ENCODE results near the gene HBS1L. TPM values are rescaled to one million over a fixed set of nuclear protein-coding genes. Genes with fewer than 3 reads are reported as not detected.

HBS1L gene
- total and polyA plus RNA-seq, 11 donors, result 23.6 to 101 (median 81.3) TPM

DNA sequence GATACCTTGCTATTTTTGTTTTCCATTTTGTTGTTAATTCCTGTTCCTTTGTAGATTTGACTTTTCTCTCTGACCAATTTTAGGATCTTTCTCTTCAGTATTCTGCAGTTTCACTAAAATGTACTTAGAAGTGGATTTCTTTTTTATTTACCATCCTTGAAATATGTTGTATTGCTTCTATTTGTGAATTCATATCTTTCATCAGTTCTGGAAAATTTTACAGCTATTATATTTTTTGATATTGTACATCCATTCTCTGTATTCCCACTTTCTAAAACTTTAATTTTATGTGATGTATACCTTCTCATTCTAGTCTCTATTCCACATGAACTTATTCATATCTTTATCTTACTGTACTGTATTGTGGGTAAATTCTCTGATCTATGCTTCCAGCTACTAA is 95.0 kb downstream of the HBS1L start:
- no peak for ATAC-seq
- no peak overlapping the region for H3K27ac ChIP-seq
- H3K4me1 ChIP-seq, result no peaks in the 10 kb centered on the region
- intact Hi-C loops (cut with DNase I), result no loop called here
- TF ChIP-seq, protein P1, sequence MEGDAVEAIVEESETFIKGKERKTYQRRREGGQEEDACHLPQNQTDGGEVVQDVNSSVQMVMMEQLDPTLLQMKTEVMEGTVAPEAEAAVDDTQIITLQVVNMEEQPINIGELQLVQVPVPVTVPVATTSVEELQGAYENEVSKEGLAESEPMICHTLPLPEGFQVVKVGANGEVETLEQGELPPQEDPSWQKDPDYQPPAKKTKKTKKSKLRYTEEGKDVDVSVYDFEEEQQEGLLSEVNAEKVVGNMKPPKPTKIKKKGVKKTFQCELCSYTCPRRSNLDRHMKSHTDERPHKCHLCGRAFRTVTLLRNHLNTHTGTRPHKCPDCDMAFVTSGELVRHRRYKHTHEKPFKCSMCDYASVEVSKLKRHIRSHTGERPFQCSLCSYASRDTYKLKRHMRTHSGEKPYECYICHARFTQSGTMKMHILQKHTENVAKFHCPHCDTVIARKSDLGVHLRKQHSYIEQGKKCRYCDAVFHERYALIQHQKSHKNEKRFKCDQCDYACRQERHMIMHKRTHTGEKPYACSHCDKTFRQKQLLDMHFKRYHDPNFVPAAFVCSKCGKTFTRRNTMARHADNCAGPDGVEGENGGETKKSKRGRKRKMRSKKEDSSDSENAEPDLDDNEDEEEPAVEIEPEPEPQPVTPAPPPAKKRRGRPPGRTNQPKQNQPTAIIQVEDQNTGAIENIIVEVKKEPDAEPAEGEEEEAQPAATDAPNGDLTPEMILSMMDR (IDR thresholded peaks at IDR 0.05), result no peak
- TF ChIP-seq POLR2A (IDR thresholded peaks at IDR 0.05), result no peak
- H3K36me3 ChIP-seq, result peaks cover 0 to 35% (median 25%) of the 10 kb centered on the region in 9 donors
- H3K27me3 ChIP-seq, result no peaks in the 10 kb centered on the region
- H3K4me3 ChIP-seq, result no peak overlapping the region
- H3K9me3 ChIP-seq, result peaks cover 0 to 19% (median 4%) of the 10 kb centered on the region in 12 donors
- DNase-seq, result no peak

DNA sequence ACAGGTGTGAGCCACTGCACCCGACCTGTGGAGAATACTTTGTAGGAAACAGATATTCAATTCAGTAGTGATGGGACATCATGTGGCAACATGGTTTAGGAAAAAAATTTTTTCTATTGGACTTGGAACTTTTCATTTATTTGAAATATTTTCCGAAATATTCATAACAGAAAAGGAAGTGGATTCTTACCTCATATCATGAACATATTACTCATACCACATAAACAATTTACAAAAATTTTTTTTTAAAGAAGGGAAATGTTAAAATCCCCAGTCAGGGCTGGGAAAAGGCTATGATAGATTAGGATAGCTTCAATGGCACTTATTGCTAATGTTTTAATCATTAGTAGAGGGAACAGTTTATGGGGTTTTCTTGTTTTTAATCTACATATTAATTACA is 97.9 kb downstream of the HBS1L start:
- Histone ChIP-seq H3K4me3 (no peak overlapping the region), H3K9me3 (peaks cover 0 to 19% (median 4%) of the 10 kb centered on the region in 12 donors), H3K27me3 (no peaks in the 10 kb centered on the region), H3K36me3 (peaks cover 0 to 11% (median 0%) of the 10 kb centered on the region in 9 donors), H3K4me1 (no peaks in the 10 kb centered on the region), H3K27ac (no peak overlapping the region)
- ATAC-seq (no peak), DNase-seq (no peak)
- TF ChIP-seq POLR2A (IDR thresholded peaks at IDR 0.05), result no peak
- TF ChIP-seq, protein P1 (IDR thresholded peaks at IDR 0.05), result no peak
- intact Hi-C loops (cut with DNase I), result no loop called here
- WGBS, 4 donors, result 92 to 96% (median 95%) methylated on average over 2 of the region's 2 CpGs

DNA sequence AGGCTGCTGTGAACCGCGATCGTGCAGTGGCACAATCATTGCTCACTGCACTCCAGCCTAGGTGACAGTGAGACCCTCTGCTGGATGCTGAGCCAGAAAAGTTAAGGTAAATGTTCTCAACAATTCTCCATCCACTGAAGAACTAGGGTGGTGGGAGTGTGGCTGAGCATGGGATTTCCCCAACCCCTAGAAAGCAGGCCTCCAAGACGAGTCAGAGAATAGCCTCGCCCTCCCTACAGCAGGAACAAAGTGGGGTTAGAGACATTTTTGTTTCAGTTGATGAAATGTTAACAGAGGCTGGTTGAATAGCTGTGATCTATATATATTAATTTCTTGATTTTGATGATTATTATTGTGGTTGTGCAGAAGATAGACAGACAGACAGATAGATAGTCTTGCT is 98.6 kb downstream of the HBS1L start:
- WGBS, 4 donors, result 91 to 96% (median 91%) methylated on average over 5 of the region's 5 CpGs
- Histone ChIP-seq H3K9me3 (peaks cover 0 to 19% (median 4%) of the 10 kb centered on the region in 12 donors), H3K27ac (no peak overlapping the region), H3K36me3 (peaks cover 0 to 11% (median 0%) of the 10 kb centered on the region in 9 donors), H3K27me3 (no peaks in the 10 kb centered on the region), H3K4me3 (no peak overlapping the region), H3K4me1 (no peaks in the 10 kb centered on the region)
- TF ChIP-seq, protein P1 (IDR thresholded peaks at IDR 0.05), result no peak
- TF ChIP-seq POLR2A (IDR thresholded peaks at IDR 0.05), result no peak
- no peak for DNase-seq
- intact Hi-C loops (cut with DNase I), result no loop called here
- ATAC-seq, result no peak

DNA sequence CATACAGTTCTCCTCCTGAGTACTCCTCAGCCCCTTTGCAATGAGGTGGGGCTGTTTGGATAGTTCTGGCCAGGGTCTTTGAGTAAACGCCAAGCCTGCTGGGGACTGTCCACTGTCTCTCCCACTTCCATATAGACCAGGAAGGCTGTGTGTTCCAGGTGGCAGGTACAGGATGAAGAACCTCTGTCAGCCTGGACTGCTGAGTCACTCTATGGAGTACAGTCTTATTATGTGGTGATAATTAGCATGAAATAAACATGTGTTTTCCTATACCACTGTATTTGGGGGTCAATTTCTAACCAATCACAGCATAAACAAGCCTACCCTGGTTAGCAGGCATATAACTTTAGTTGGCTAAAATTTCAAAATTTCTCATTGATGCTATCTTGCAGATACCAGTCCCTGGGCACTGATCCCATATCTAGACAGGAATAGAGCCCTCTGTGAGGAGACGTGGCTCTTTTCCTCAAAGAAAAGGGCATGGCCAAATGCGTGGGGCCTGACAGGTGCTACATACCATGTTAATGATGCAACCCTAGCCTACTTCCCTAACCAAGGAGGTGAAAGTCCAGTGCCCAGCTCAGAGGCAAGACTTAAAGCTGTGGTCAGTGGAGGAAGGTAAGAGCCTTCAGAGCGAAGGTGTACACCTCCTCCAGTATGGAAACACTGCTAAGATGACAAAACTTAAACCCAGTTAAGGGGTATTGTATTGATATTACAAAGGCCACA is 100.2 kb downstream of the HBS1L start:
- H3K27ac ChIP-seq, result no peak overlapping the region
- WGBS, 4 donors, result 75 to 83% (median 80%) methylated on average over 4 of the region's 4 CpGs
- peak in 1 of 4 donors; percentile 40 for ATAC-seq

More for the DNA sequence above, 100.2 kb downstream of the HBS1L start:
- peaks cover 0 to 3% (median 0%) of the 10 kb centered on the region in 9 donors for H3K36me3 ChIP-seq
- no peaks in the 10 kb centered on the region for H3K4me1 ChIP-seq
- no peak for DNase-seq
- intact Hi-C loops (cut with DNase I), result no loop called here
- H3K27me3 ChIP-seq, result no peaks in the 10 kb centered on the region
- no peak overlapping the region for H3K4me3 ChIP-seq
- H3K9me3 ChIP-seq, result peaks cover 0 to 5% (median 0%) of the 10 kb centered on the region in 12 donors
- no peak for TF ChIP-seq POLR2A (IDR thresholded peaks at IDR 0.05)
- TF ChIP-seq, protein P1 (IDR thresholded peaks at IDR 0.05), result no peak
